Measurements from ENCODE around the gene THOC1.

Gene THOC1

DNA sequence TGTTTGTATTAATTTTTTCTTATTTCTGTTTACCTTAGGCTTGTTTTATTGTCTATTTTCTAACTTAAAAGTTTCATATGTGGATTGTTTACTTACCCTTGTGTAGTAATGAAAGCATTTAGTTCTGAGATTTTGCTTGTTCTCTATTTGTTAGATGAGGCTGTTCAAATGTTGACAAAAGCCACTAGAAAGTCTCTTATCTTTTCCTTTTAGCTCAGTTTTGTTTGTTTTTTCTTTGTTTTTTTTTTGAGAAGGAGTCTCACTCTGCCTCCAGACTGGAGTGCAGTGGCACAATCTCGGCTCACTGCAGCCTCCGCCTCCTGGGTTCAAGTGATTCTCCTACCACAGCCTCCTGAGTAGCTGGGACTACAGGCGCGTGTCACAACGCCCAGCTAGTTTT is 78.6 kb downstream of the THOC1 start:
- H3K4me3 ChIP-seq (ENCODE audit: low read depth, low read length) = no peak overlapping the region
- DNase-seq (ENCODE audit: low read depth, low spot score) = no peak
- POLR2A ChIA-PET = no interaction called here
- TF ChIP-seq, protein P1, sequence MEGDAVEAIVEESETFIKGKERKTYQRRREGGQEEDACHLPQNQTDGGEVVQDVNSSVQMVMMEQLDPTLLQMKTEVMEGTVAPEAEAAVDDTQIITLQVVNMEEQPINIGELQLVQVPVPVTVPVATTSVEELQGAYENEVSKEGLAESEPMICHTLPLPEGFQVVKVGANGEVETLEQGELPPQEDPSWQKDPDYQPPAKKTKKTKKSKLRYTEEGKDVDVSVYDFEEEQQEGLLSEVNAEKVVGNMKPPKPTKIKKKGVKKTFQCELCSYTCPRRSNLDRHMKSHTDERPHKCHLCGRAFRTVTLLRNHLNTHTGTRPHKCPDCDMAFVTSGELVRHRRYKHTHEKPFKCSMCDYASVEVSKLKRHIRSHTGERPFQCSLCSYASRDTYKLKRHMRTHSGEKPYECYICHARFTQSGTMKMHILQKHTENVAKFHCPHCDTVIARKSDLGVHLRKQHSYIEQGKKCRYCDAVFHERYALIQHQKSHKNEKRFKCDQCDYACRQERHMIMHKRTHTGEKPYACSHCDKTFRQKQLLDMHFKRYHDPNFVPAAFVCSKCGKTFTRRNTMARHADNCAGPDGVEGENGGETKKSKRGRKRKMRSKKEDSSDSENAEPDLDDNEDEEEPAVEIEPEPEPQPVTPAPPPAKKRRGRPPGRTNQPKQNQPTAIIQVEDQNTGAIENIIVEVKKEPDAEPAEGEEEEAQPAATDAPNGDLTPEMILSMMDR (IDR thresholded peaks at IDR 0.05; ENCODE audit: insufficient read depth, low read length, missing control alignments) = no peak
- CTCF ChIA-PET = no interaction called here

DNA sequence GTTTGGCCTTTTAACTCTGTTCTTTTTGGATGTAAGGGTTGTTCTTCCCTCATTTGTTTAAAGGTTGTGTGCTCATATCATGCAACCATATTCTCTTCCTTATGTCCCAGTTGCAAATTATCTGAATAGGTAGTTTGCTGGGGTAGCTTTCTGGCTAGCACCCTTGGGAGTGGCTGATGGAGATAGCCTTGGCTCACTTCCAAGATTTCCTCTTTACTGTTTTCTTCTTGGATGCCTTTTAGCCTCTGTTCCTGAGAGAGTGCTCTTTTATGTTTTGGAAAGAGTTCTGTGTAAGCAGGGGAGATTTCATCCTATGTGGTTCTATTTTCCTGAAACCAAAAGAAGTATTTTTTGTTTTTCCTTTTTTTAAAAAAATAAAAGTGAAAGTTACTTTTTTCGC is 84.1 kb downstream of the THOC1 start:
- CTCF ChIA-PET = no interaction called here
- POLR2A ChIA-PET = no interaction called here
- TF ChIP-seq, protein P1 (IDR thresholded peaks at IDR 0.05; ENCODE audit: insufficient read depth, low read length, missing control alignments) = no peak
- no peak overlapping the region for H3K4me3 ChIP-seq (ENCODE audit: low read depth, low read length)
- DNase-seq (ENCODE audit: low read depth, low spot score) = no peak

DNA sequence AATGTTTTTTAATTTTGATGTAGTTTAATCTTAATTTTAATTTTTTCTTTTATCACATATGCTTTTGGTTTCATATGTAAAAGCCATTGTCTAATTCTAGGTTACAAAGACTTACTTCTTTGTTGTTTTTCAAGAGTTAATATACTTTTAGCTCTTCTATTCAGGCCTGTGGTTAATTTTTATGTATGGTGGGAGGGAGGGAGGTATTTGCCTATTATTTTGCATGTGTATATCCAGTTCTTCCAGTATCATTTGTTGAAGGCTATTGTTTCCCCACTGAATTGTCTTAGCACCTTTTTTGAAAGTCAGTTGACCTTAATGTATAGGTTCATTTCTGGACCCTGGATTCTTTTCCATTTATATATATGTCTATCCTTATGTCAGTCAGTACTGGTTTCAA is 86.1 kb downstream of the THOC1 start:
- TF ChIP-seq, protein P1 (IDR thresholded peaks at IDR 0.05; ENCODE audit: insufficient read depth, low read length, missing control alignments) = no peak
- DNase-seq (ENCODE audit: low read depth, low spot score) = no peak
- no peak overlapping the region for H3K4me3 ChIP-seq (ENCODE audit: low read depth, low read length)
- CTCF ChIA-PET = no interaction called here
- POLR2A ChIA-PET = no interaction called here

DNA sequence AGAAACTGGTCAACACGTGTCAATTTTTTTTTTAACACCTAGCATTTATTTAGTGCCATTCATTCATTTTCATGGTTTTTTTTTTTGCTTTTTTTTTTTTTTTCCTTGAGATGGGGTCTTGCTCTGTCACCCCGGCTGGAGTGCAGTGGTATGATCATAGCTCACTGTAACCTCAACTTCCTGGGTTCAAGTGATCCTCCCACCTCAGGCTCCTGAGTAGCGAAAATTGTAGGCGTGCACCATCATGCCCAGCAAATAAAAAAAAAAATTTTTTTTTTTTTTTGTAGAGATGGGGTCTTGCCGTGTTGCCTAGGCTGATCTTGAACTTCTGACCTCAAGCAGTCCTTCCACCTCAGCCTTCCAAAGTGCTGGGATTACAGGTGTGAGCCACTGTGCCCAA is 88.3 kb downstream of the THOC1 start:
- POLR2A ChIA-PET = no interaction called here
- H3K4me3 ChIP-seq (ENCODE audit: low read depth, low read length) = no peak overlapping the region
- DNase-seq (ENCODE audit: low read depth, low spot score) = no peak
- CTCF ChIA-PET = interaction anchor here (0.7 kb wide), 1 partner anchor 496 kb away, joined by 3 read pairs; no protein-coding TSS in a partner anchor
- TF ChIP-seq, protein P1 (IDR thresholded peaks at IDR 0.05; ENCODE audit: insufficient read depth, low read length, missing control alignments) = no peak

DNA sequence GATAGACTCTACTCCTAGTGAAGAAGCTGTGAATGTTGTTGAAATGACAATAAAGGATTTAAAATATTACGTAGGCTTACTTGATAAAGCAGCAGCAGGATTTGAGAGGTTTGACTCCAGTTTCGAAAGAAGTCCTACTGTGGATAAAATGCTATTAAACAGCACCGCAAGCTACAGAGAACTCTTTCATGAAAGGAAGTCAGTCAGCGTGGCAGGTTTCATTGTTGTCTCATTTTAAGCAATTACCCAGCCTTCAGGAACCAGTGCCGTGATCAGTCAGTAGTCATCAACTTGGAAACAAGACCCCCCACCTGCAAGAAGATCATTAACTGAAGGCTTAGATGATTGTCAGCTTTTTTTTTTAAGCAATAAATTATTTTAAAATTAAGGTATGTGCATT is 95.5 kb downstream of the THOC1 start:
- TF ChIP-seq, protein P1 (IDR thresholded peaks at IDR 0.05; ENCODE audit: insufficient read depth, low read length, missing control alignments) = no peak
- ChIA-PET POLR2A (no interaction called here), CTCF (no interaction called here)
- no peak overlapping the region for H3K4me3 ChIP-seq (ENCODE audit: low read depth, low read length)
- DNase-seq (ENCODE audit: low read depth, low spot score) = no peak

Data from AG04449 (cell line).